IPS-20b (cell line): ENCODE measurements around the gene VEGFD.

Experiments used
- H3K27ac ChIP-seq: one replicate; pipeline ENCODE4 v1.5.1; 2013; ENCODE audit warnings: low read length
- H3K27me3 ChIP-seq: 2 replicates; pipeline ENCODE4 v1.6.1; 2013; ENCODE audit warnings: mild to moderate bottlenecking, low read length, inconsistent platforms; ENCODE audit not compliant: insufficient read depth
- H3K36me3 ChIP-seq: 2 replicates; pipeline ENCODE4 v1.6.1; 2013; ENCODE audit warnings: low read depth, mild to moderate bottlenecking, inconsistent platforms, low read length, moderate library complexity; ENCODE audit not compliant: insufficient read depth
- H3K4me1 ChIP-seq: 2 replicates; pipeline ENCODE4 v1.6.1; 2013; ENCODE audit warnings: mild to moderate bottlenecking, control low read depth, inconsistent platforms, low read length, moderate library complexity; ENCODE audit not compliant: insufficient read depth
- H3K4me3 ChIP-seq: 2 replicates; pipeline ENCODE4 v1.5.1; 2013; ENCODE audit warnings: mild to moderate bottlenecking, low read length, inconsistent platforms
- H3K9ac ChIP-seq: 2 replicates; pipeline ENCODE4 v1.6.1; 2013; ENCODE audit warnings: low read depth, mild to moderate bottlenecking, inconsistent platforms, low read length, moderate library complexity
- H3K9me3 ChIP-seq: 2 replicates; pipeline ENCODE4 v1.6.1; 2013; ENCODE audit warnings: mild to moderate bottlenecking, low read depth, low read length, inconsistent platforms; ENCODE audit not compliant: insufficient read depth

Gene VEGFD

GRCh38 chrX:15356444-15356843, 27.8 kb downstream of the VEGFD start:
- no peak overlapping the region for H3K9ac ChIP-seq
- no peak overlapping the region for H3K4me3 ChIP-seq
- H3K4me1 ChIP-seq: no peaks in the 10 kb centered on the region
- no peaks in the 10 kb centered on the region for H3K27me3 ChIP-seq
- no peaks in the 10 kb centered on the region for H3K36me3 ChIP-seq
- no peak overlapping the region for H3K27ac ChIP-seq
- no peaks in the 10 kb centered on the region for H3K9me3 ChIP-seq

GRCh38 chrX:15350329-15350996, 33.8 kb downstream of the VEGFD start:
- Histone ChIP-seq H3K4me1 (no peaks in the 10 kb centered on the region), H3K27ac (no peak overlapping the region), H3K9me3 (no peaks in the 10 kb centered on the region), H3K4me3 (no peak overlapping the region), H3K27me3 (no peaks in the 10 kb centered on the region), H3K36me3 (no peaks in the 10 kb centered on the region), H3K9ac (no peak overlapping the region)

DNA sequence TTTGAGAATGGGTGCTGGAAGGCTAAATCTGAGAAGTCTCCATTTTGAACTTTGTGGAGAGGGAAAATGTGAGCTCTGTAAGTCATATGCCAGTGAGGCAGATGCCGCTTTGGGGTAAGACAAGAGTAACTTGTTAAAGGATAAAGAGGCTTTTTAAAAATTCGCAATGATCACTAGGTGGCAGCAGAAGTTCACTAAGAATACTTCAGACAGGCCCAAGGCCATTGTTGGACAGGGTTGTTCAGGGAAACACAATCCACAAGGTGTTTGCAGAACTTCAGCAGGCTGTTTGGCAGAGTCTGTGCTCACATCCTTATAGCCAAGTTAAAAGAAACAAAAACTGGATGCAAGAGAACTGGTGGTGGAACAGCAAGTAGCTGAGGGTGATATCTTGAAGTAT, 35.2 kb downstream of the VEGFD start:
- Histone ChIP-seq H3K4me3 (no peak overlapping the region), H3K9ac (no peak overlapping the region), H3K4me1 (no peaks in the 10 kb centered on the region), H3K27me3 (no peaks in the 10 kb centered on the region), H3K36me3 (no peaks in the 10 kb centered on the region), H3K9me3 (no peaks in the 10 kb centered on the region), H3K27ac (no peak overlapping the region)

- Histone ChIP-seq H3K27ac (no peak overlapping the region), H3K27me3 (peaks cover 6% of the 10 kb centered on the region; the same call in 1 of the 2 replicates), H3K9ac (no peak overlapping the region), H3K9me3 (no peaks in the 10 kb centered on the region), H3K4me3 (no peak overlapping the region), H3K36me3 (no peaks in the 10 kb centered on the region), H3K4me1 (no peaks in the 10 kb centered on the region)
Measured at GRCh38 chrX:15345976-15346375, 38.2 kb downstream of the VEGFD start.

DNA sequence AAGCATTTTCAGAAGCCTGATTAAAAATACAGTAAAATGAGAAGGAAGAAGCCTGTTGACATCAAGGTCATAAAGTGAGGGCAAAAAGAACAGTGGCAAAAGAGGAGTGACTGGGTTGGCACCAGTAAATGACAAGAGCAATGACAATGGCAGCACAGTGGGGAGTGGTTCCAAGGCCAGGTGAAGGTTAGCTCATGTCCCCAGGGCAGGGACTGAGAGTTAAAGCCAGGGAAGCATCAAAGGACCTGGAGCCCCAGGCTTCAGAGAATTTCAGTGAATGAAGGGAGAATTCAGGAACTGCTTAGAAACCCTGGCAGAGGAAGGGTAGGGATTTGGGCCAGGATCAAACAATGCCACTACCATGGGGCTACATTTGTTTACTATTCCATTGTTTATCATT, 40.1 kb downstream of the VEGFD start:
- Histone ChIP-seq H3K9me3 (no peaks in the 10 kb centered on the region), H3K36me3 (no peaks in the 10 kb centered on the region), H3K4me1 (no peaks in the 10 kb centered on the region), H3K27me3 (peaks cover 6% of the 10 kb centered on the region; the same call in 1 of the 2 replicates), H3K27ac (no peak overlapping the region), H3K4me3 (no peak overlapping the region), H3K9ac (no peak overlapping the region)

GRCh38 chrX:15343075-15343476, 41.1 kb downstream of the VEGFD start:
- no peak overlapping the region for H3K27ac ChIP-seq
- peaks cover 6% of the 10 kb centered on the region; the same call in 1 of the 2 replicates for H3K27me3 ChIP-seq
- no peak overlapping the region for H3K4me3 ChIP-seq
- H3K9me3 ChIP-seq: no peaks in the 10 kb centered on the region
- H3K4me1 ChIP-seq: no peaks in the 10 kb centered on the region
- H3K9ac ChIP-seq: no peak overlapping the region
- H3K36me3 ChIP-seq: no peaks in the 10 kb centered on the region

GRCh38 chrX:15340867-15341266, 43.3 kb downstream of the VEGFD start:
- H3K9ac ChIP-seq: no peak overlapping the region
- H3K4me3 ChIP-seq: no peak overlapping the region
- H3K9me3 ChIP-seq: no peaks in the 10 kb centered on the region
- no peaks in the 10 kb centered on the region for H3K4me1 ChIP-seq
- H3K36me3 ChIP-seq: no peaks in the 10 kb centered on the region
- H3K27me3 ChIP-seq: peaks cover 6% of the 10 kb centered on the region; the same call in 1 of the 2 replicates
- H3K27ac ChIP-seq: no peak overlapping the region

- H3K9me3 ChIP-seq: no peaks in the 10 kb centered on the region
- peak overlapping the region; percentile 92 for H3K4me3 ChIP-seq
- H3K27me3 ChIP-seq: no peaks in the 10 kb centered on the region
- H3K27ac ChIP-seq: no peak overlapping the region
- peaks cover 8% of the 10 kb centered on the region for H3K36me3 ChIP-seq
- no peaks in the 10 kb centered on the region for H3K4me1 ChIP-seq
- peak overlapping the region; percentile 68; the same call in 1 of the 2 replicates for H3K9ac ChIP-seq
Measured at GRCh38 chrX:15336023-15336413, 48.2 kb downstream of the VEGFD start.

- Histone ChIP-seq H3K27ac (no peak within 1 kb of the TSS), H3K9me3 (no peaks in the 10 kb centered on the region), H3K27me3 (no peaks in the 10 kb centered on the region), H3K4me3 (peak within 1 kb of the TSS; percentile 92), H3K9ac (peak within 1 kb of the TSS; percentile 86; the same call in 1 of the 2 replicates), H3K36me3 (peaks cover 11% of the 10 kb centered on the region), H3K4me1 (no peaks in the 10 kb centered on the region)
Measured at GRCh38 chrX:15335135-15336022, 48.8 kb downstream of the VEGFD start, which contains the start of gene PIGA. Gene PIGA (minus strand): TSS chrX:15335523. CDS start chrX:15331930, 3,593 bp downstream.

DNA sequence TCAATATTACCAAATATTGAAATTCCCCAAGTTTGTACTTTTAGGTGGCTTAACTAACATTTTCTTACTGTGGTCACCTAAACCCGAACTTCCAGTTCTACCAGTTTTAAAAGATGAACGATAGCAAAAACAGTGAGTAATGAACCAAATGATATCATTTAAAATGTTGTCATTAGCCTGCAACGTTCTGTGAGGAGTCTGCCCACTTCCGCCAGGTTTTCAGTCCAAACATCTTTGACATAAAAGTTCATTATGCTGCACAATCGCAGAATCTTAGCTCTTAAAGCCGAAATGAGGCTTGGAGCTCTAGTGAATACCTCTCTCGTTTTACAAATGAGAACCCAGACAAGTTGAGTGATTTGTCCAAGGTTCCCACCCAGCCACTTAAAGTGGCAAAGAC, 49.7 kb downstream of the VEGFD start:
- Histone ChIP-seq H3K36me3 (peaks cover 16% of the 10 kb centered on the region), H3K4me1 (no peaks in the 10 kb centered on the region), H3K27ac (no peak overlapping the region), H3K9me3 (no peaks in the 10 kb centered on the region), H3K4me3 (peak overlapping the region; percentile 92), H3K27me3 (no peaks in the 10 kb centered on the region), H3K9ac (peak overlapping the region; percentile 86; the same call in 1 of the 2 replicates)

DNA sequence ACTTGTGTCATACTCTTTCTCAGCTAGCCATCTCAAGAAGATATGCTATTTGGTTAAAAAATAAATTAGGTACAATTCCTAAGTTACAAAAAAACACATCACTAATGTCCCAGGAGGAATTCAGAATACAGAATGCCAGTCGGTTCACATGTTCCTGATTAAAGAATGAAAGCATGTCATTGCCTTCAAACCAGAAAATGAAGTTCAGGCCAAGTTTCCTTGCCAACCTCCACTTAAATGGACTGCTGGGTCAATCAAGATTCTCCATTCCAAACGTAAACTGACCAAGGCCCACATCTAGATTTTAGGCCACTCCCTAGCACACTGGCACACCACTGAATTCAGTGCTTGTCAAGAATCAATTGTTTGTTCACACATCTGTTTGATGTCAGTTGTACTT, 55.4 kb downstream of the VEGFD start:
- Histone ChIP-seq H3K27ac (no peak overlapping the region), H3K36me3 (peaks cover 39% of the 10 kb centered on the region), H3K4me3 (no peak overlapping the region), H3K27me3 (no peaks in the 10 kb centered on the region), H3K4me1 (no peaks in the 10 kb centered on the region), H3K9me3 (no peaks in the 10 kb centered on the region), H3K9ac (no peak overlapping the region)

DNA sequence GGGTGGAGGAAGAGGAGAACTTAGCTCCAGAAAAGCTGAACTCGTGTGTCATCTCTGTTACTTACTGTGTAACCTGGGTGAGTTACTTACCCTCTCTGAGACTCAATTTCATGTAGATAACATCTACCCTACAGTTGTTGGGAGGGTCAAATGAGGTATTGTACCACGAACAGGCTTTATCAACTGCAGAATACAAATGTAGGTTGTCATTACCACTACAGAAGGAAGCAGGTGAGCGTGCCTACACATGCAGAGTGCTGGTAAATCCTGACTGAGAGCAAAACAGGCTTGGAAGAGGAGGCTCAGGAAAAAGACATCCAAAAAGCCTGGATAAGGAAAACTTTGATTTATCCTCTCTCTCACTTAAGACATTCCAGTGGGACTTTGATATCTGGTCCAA, 56.1 kb downstream of the VEGFD start:
- Histone ChIP-seq H3K9ac (no peak overlapping the region), H3K9me3 (no peaks in the 10 kb centered on the region), H3K36me3 (peaks cover 46% of the 10 kb centered on the region), H3K4me3 (no peak overlapping the region), H3K27me3 (no peaks in the 10 kb centered on the region), H3K27ac (no peak overlapping the region), H3K4me1 (no peaks in the 10 kb centered on the region)
